Fibroblast of villous mesenchyme (primary cell): ENCODE measurements around the gene DVL1. TPM values are rescaled to one million over a fixed set of nuclear protein-coding genes. Genes with fewer than 3 reads are reported as not detected.

Experiments
- DNase-seq: peaks from one replicate; pipeline ENCODE4 v3.0.0-alpha.2; 2010; ENCODE audit warnings: low read depth
- H3K4me3 ChIP-seq: 2 replicates; pipeline ENCODE4 v1.5.1; 2011; ENCODE audit warnings: low read depth, mild to moderate bottlenecking, low read length
- small RNA-seq: library from RNA; depleted of rRNA; stranded (forward); fragments of <200 nt; gene quantifications from one replicate; pipeline ENCODE3, GENCODE V24; 2012
- total RNA-seq: library from RNA; depleted of rRNA; stranded (reverse); fragments of >200 nt; gene quantifications from 2 replicates; pipeline ENCODE4 v1.2.3, GENCODE V29; 2012
- TF ChIP-seq, protein P1 (sequence below): IDR thresholded peaks from 2 replicates; pipeline ENCODE4 v1.5.1; 2012; ENCODE audit warnings: low read depth, mild to moderate bottlenecking, low read length; ENCODE audit not compliant: insufficient read depth

DVL1 gene
- total RNA-seq, 1 donor: 69.5 TPM

DNA sequence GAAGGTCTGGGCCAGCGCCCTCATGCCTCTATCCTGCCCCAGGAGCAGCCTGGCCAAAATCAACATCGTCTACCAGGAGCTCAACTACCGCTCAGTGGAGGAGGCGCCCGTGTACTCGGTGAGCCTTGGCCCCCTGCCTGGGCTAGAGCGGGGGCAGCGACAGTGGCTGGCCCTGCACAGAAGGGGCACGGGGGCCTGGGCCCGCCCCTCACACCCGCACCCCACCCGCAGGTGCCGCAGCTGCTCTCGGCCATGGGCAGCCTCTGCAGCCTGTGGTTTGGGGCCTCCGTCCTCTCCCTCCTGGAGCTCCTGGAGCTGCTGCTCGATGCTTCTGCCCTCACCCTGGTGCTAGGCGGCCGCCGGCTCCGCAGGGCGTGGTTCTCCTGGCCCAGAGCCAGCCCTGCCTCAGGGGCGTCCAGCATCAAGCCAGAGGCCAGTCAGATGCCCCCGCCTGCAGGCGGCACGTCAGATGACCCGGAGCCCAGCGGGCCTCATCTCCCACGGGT, 58.1 kb downstream of the DVL1 start:
- no peak for DNase-seq
- no peak overlapping the region for H3K4me3 ChIP-seq
- TF ChIP-seq, protein P1, sequence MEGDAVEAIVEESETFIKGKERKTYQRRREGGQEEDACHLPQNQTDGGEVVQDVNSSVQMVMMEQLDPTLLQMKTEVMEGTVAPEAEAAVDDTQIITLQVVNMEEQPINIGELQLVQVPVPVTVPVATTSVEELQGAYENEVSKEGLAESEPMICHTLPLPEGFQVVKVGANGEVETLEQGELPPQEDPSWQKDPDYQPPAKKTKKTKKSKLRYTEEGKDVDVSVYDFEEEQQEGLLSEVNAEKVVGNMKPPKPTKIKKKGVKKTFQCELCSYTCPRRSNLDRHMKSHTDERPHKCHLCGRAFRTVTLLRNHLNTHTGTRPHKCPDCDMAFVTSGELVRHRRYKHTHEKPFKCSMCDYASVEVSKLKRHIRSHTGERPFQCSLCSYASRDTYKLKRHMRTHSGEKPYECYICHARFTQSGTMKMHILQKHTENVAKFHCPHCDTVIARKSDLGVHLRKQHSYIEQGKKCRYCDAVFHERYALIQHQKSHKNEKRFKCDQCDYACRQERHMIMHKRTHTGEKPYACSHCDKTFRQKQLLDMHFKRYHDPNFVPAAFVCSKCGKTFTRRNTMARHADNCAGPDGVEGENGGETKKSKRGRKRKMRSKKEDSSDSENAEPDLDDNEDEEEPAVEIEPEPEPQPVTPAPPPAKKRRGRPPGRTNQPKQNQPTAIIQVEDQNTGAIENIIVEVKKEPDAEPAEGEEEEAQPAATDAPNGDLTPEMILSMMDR: no peak

GRCh38 chr1:1290238-1290731, 58.9 kb downstream of the DVL1 start:
- TF ChIP-seq, protein P1: peak; percentile 57
- no peak overlapping the region for H3K4me3 ChIP-seq
- no peak for DNase-seq

- DNase-seq: no peak
- no peak overlapping the region for H3K4me3 ChIP-seq
- TF ChIP-seq, protein P1: no peak
Measured at GRCh38 chr1:1287288-1288110, 61.7 kb downstream of the DVL1 start.

- TF ChIP-seq, protein P1: no peak
- no peak for DNase-seq
- no peak overlapping the region for H3K4me3 ChIP-seq
Measured at GRCh38 chr1:1286313-1287261, 62.6 kb downstream of the DVL1 start.

GRCh38 chr1:1285611-1286311, 63.5 kb downstream of the DVL1 start:
- DNase-seq: no peak
- no peak overlapping the region for H3K4me3 ChIP-seq
- TF ChIP-seq, protein P1: no peak

Small RNAs within 50 kb of the gene (small RNA-seq; reads per million reads assigned to genes)
- gene MIR6726: not detected

Other genes starting within 250 kb of the DVL1 start
- gene C1orf159, start 233.3 kb downstream of the DVL1 start, total RNA-seq: 6.5 and 7.1 TPM in 2 replicates
- gene TTLL10, start 175.5 kb downstream of the DVL1 start, total RNA-seq: not detected in 2 replicates
- gene TNFRSF18, start 142.8 kb downstream of the DVL1 start, total RNA-seq: not detected in 2 replicates
- gene TNFRSF4, start 135.3 kb downstream of the DVL1 start, total RNA-seq: 0.32 and 0.43 TPM in 2 replicates
- gene SDF4, start 117.4 kb downstream of the DVL1 start, total RNA-seq: 88.9 and 99.9 TPM in 2 replicates
- gene B3GALT6, start 117.2 kb downstream of the DVL1 start, total RNA-seq: 25.0 and 30.3 TPM in 2 replicates
- 0.32 and 0.43 TPM in 2 replicates for gene C1QTNF12, start 102.7 kb downstream of the DVL1 start, total RNA-seq
- 49.9 and 51.4 TPM in 2 replicates for gene UBE2J2, start 75.6 kb downstream of the DVL1 start, total RNA-seq
- gene SCNN1D, start 69.0 kb downstream of the DVL1 start, total RNA-seq: 0.86 and 0.97 TPM in 2 replicates
- gene ACAP3, start 41.5 kb downstream of the DVL1 start, total RNA-seq: 43.2 and 54.8 TPM in 2 replicates
- 25.0 and 36.7 TPM in 2 replicates for gene PUSL1, start 40.8 kb downstream of the DVL1 start, total RNA-seq
- gene INTS11, start 24.8 kb downstream of the DVL1 start, total RNA-seq: 57.9 and 61.2 TPM in 2 replicates
- 11.7 and 13.2 TPM in 2 replicates for gene CPTP, start 24.6 kb downstream of the DVL1 start, total RNA-seq
- under 0.01 TPM in 2 replicates for gene TAS1R3, start 18.1 kb downstream of the DVL1 start, total RNA-seq
- gene MXRA8, start 9.1 kb upstream of the DVL1 start, total RNA-seq: 249 and 351 TPM in 2 replicates
- 94.1 and 116 TPM in 2 replicates for gene AURKAIP1, start 25.8 kb upstream of the DVL1 start, total RNA-seq
- gene CCNL2, start 49.9 kb upstream of the DVL1 start, total RNA-seq: 94.7 and 130 TPM in 2 replicates
- 85.5 and 96.6 TPM in 2 replicates for gene MRPL20, start 57.9 kb upstream of the DVL1 start, total RNA-seq
- 0.43 and 1.6 TPM in 2 replicates for gene ANKRD65, start 71.9 kb upstream of the DVL1 start, total RNA-seq
- 5.6 and 6.8 TPM in 2 replicates for gene VWA1, start 86.3 kb upstream of the DVL1 start, total RNA-seq
- gene ATAD3C, start 100.3 kb upstream of the DVL1 start, total RNA-seq: under 0.01 and 0.32 TPM in 2 replicates
- gene ATAD3B, start 122.3 kb upstream of the DVL1 start, total RNA-seq: 17.3 and 20.0 TPM in 2 replicates
- 32.9 and 36.7 TPM in 2 replicates for gene ATAD3A, start 162.7 kb upstream of the DVL1 start, total RNA-seq
- gene TMEM240, start 191.2 kb upstream of the DVL1 start, total RNA-seq: 2.2 and 2.3 TPM in 2 replicates
- gene SSU72, start 225.4 kb upstream of the DVL1 start, total RNA-seq: 58.7 and 68.6 TPM in 2 replicates